Mesothelial cell of epicardium (in vitro differentiated cells): ENCODE data around the gene HMSD. TPM values are rescaled to one million over a fixed set of nuclear protein-coding genes. Genes with fewer than 3 reads are reported as not detected.
"Not testable (repeated sequence)": the region's sequence is repeated elsewhere in the genome, so short reads cannot be mapped to it uniquely, and the experiment has no call there.

Source experiments
- DNase-seq, 2 experiments: peaks; one replicate each; pipeline ENCODE4 v3.0.0; 2021; ENCODE audit warnings: low spot score in 2 of 2; ENCODE audit not compliant: unreplicated experiment in 2 of 2
- H3K27ac Mint-ChIP-seq: 2 replicates; pipeline ENCODE4 v1.8.0; 2021; ENCODE audit warnings: mixed read lengths
- H3K27me3 Mint-ChIP-seq: 2 replicates; pipeline ENCODE4 v1.8.0; 2021; ENCODE audit warnings: low read depth, mixed read lengths
- H3K36me3 Mint-ChIP-seq: 2 replicates; pipeline ENCODE4 v1.8.0; 2021; ENCODE audit warnings: mixed read lengths
- H3K4me1 Mint-ChIP-seq: 2 replicates; pipeline ENCODE4 v1.8.0; 2021; ENCODE audit warnings: mixed read lengths
- H3K4me3 Mint-ChIP-seq: 2 replicates; pipeline ENCODE4 v1.8.0; 2021; ENCODE audit warnings: mild to moderate bottlenecking, moderate library complexity, mixed read lengths
- H3K9me3 Mint-ChIP-seq: 2 replicates; pipeline ENCODE4 v1.8.0; 2021; ENCODE audit warnings: mixed read lengths
- CTCF ChIP-seq: fragments of 200-600 bp; sonication (generic); IDR thresholded peaks from one replicate; pipeline ENCODE4 v1.5.0; 2021; ENCODE audit warnings: antibody characterized with exemption; ENCODE audit not compliant: unreplicated experiment
- total RNA-seq: library from RNA; stranded (reverse); gene quantifications from 3 replicates; pipeline ENCODE4 v1.2.1, GENCODE V29; 2021

HMSD gene
- total RNA-seq, 1 donor from 2014 or later = 2.7 TPM

- no peak for DNase-seq
- H3K9me3 Mint-ChIP-seq = no peaks in the 10 kb centered on the region
- peaks cover 13% of the 10 kb centered on the region for H3K27me3 Mint-ChIP-seq
- no peaks in the 10 kb centered on the region for H3K4me1 Mint-ChIP-seq
- no peak overlapping the region for H3K4me3 Mint-ChIP-seq
- no peaks in the 10 kb centered on the region for H3K36me3 Mint-ChIP-seq
- H3K27ac Mint-ChIP-seq = no peak overlapping the region
- no peak for TF ChIP-seq CTCF
Measured at GRCh38 chr18:63928331-63928730, 20.8 kb upstream of the HMSD start.

- DNase-seq = not testable (repeated sequence)
Measured at GRCh38 chr18:63929369-63929768, 19.7 kb upstream of the HMSD start.

GRCh38 chr18:63930773-63931354 lies 18.2 kb upstream of the HMSD start:
- no peak for TF ChIP-seq CTCF
- no peaks in the 10 kb centered on the region for H3K36me3 Mint-ChIP-seq
- no peaks in the 10 kb centered on the region for H3K9me3 Mint-ChIP-seq
- H3K27ac Mint-ChIP-seq = no peak overlapping the region
- H3K4me3 Mint-ChIP-seq = no peak overlapping the region
- H3K27me3 Mint-ChIP-seq = peaks cover 7% of the 10 kb centered on the region
- H3K4me1 Mint-ChIP-seq = no peaks in the 10 kb centered on the region
- DNase-seq = no peak

More at GRCh38 chr18:63929369-63929768, 19.7 kb upstream of the HMSD start:
- H3K36me3 Mint-ChIP-seq, H3K27ac Mint-ChIP-seq, H3K4me1 Mint-ChIP-seq, H3K27me3 Mint-ChIP-seq, H3K9me3 Mint-ChIP-seq, H3K4me3 Mint-ChIP-seq: not testable (repeated sequence)

- peak; percentile 42 to 68 for DNase-seq
- H3K4me1 Mint-ChIP-seq = no peaks in the 10 kb centered on the region
- no peak overlapping the region for H3K4me3 Mint-ChIP-seq
- H3K27ac Mint-ChIP-seq = no peak overlapping the region
- TF ChIP-seq CTCF = peak; percentile 23
- H3K36me3 Mint-ChIP-seq = no peaks in the 10 kb centered on the region
- peaks cover 6% of the 10 kb centered on the region for H3K27me3 Mint-ChIP-seq
- H3K9me3 Mint-ChIP-seq = no peaks in the 10 kb centered on the region
Measured at GRCh38 chr18:63936156-63936931, 12.8 kb upstream of the HMSD start.

- peaks cover 7% of the 10 kb centered on the region for H3K27me3 Mint-ChIP-seq
- peaks cover 5% of the 10 kb centered on the region for H3K9me3 Mint-ChIP-seq
- no peak overlapping the region for H3K27ac Mint-ChIP-seq
- TF ChIP-seq CTCF = no peak
- H3K4me3 Mint-ChIP-seq = no peak overlapping the region
- no peaks in the 10 kb centered on the region for H3K36me3 Mint-ChIP-seq
- DNase-seq = no peak
- no peaks in the 10 kb centered on the region for H3K4me1 Mint-ChIP-seq
Measured at GRCh38 chr18:63936932-63937393, 12.1 kb upstream of the HMSD start.

GRCh38 chr18:63940008-63940407 lies 9.1 kb upstream of the HMSD start:
- peaks cover 10% of the 10 kb centered on the region for H3K9me3 Mint-ChIP-seq
- no peaks in the 10 kb centered on the region for H3K36me3 Mint-ChIP-seq
- no peak overlapping the region for H3K4me3 Mint-ChIP-seq

GRCh38 chr18:63940543-63941050 lies 8.5 kb upstream of the HMSD start:
- not testable (repeated sequence) for H3K4me1 Mint-ChIP-seq, H3K36me3 Mint-ChIP-seq, H3K4me3 Mint-ChIP-seq, DNase-seq, H3K27ac Mint-ChIP-seq
- peaks cover 24% of the 10 kb centered on the region for H3K27me3 Mint-ChIP-seq
- peaks cover 11% of the 10 kb centered on the region for H3K9me3 Mint-ChIP-seq

More at GRCh38 chr18:63940008-63940407, 9.1 kb upstream of the HMSD start:
- no peak for DNase-seq
- Mint-ChIP-seq H3K27ac (no peak overlapping the region), H3K27me3 (peaks cover 24% of the 10 kb centered on the region), H3K4me1 (no peaks in the 10 kb centered on the region)
- TF ChIP-seq CTCF = no peak
